GM23248 (cell line): ENCODE measurements around the gene REEP5.

Experiments
- EZH2 ChIP-seq: fragments of 200-600 bp; sonication (generic); IDR thresholded peaks from 2 replicates; pipeline ENCODE4 v1.6.1; 2018; ENCODE audit warnings: antibody characterized with exemption, mild to moderate bottlenecking; ENCODE audit not compliant: insufficient read depth, poor library complexity, severe bottlenecking
- EZH2phosphoT487 ChIP-seq: fragments of 200-600 bp; sonication (generic); IDR thresholded peaks from 2 replicates; pipeline ENCODE4 v1.6.1; 2018; ENCODE audit warnings: antibody characterized with exemption, moderate library complexity, mild to moderate bottlenecking, low read depth; ENCODE audit not compliant: insufficient read depth

- TF ChIP-seq EZH2 = no peak
- no peak for TF ChIP-seq EZH2phosphoT487
Measured at GRCh38 chr5:112857866-112858265, 64.2 kb downstream of the REEP5 start.
